HG02981 (cell line): Measurements from ENCODE around the gene SF3B3.
"Not testable (repeated sequence)": the region's sequence is repeated elsewhere in the genome, so short reads cannot be mapped to it uniquely, and the experiment has no call there.

Experiments used
- ATAC-seq: cut with Tn5 transposase; IDR thresholded peaks from one replicate; pipeline ENCODE4 v1.9.1; 2021; ENCODE audit warnings: mild to moderate bottlenecking, moderate library complexity; ENCODE audit not compliant: unreplicated experiment

Gene SF3B3

DNA sequence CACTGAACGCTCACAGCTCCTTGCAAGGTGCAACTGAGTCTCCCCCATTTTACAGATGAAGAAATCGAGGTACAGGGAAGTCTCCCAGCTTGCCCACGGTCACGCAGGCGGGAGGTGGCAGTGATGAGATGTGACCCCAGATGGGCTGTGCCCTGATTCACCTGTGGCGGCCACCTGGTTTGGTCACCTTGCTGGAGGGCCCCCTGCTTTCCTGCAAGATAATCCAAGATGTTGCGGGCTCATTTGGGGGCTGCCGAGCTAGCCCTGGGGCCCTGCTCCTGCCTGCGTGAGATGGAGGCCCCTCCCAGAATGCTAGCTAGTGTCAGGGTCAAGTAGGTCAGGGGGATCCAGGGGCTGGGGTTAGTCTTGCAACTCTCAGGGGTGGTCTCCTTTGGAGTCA lies 63.1 kb downstream of the SF3B3 start:
- ATAC-seq, result no peak

DNA sequence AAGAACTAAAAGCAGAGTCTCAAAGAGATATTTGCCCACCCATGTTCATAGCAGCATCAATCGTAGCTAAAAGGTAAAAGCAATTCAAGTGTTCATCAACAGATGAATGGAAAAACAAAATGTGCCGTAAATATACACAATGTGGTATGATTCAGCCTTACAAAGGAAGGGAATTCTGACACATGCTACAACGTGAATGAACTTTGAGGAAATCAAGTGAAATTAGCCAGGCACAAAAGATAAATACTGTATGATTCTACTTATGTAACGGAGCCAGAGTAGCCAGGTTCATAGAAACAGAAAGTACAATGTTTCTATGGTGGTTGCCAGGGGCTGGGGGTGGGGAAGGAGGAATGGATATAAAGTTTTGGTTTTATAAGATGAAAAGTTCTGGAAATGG lies 64.9 kb downstream of the SF3B3 start:
- ATAC-seq, result no peak

DNA sequence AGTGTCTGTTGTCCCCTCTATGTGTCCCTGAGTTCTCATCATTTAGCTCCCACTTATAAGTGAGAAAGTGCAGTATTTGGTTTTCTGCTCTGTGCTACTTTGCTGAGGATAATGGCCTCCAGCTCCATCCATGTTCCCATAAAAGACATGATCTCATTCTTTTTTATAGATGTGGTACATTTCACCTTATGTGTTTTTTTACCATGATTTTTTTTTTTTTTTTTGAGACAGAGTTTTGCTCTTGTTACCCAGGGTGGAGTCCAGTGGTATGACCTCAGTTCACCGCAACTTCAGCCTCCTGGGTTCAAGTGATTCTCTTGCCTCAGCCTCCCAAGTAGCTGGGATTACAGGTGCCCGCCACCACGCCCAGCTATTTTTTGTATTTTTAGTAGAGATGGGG lies 65.8 kb downstream of the SF3B3 start:
- ATAC-seq, result not testable (repeated sequence)

DNA sequence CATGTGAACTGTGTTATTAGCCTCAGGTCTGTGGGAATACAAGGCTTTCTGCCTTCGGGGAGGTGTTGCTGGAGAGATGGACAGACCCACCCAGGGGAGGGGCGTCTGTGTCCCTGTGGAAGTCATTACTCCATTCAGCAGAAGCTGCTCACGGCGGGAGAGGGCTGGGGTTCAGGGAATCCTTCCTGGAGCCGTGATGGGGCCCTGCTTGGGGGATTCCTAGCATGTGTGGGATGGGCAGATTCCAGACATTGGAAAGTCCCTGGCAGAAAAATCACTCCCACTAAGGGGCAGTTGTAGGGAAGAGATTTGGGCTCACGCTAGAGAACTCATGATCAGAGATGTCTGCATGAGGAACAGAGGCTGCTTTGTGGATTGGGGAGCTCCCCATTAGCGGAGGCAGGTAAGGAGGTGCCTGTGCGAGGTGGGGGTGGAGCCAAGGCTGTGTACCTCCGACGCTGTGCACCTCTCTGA lies 66.4 kb downstream of the SF3B3 start:
- no peak for ATAC-seq

DNA sequence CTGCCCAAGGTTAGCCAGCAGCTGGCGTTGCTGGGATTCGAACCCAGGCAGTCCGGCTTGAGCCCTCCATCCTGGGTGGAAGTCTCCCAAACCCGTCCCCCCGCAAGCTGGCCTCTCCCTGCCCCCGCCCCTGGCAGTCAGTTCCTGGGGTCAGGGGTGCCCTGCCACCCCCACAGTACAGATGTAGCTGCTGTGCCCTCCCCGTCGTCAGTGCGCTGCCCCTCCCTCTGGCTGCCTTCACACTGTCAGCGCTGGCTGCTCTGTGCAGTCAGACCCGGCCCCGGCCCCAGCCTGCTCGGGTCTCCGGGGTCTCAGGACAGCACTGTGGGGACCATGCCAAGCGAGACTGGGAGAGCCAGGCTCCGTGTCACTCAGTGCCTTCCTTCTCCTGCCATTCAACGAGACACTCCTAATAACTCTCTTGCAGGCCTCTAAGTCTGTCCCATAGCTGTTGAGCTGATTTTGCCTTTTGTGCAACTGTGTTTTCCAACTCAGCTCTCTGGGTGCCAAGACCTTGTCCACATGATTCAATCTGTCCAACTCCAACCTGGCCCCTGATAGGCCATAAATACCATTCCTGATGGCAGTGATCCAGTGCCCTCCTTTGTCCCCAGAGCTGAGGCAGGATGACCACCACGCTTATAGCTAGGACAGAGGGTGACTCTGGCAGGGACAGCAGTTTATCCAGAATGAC lies 67.3 kb downstream of the SF3B3 start:
- ATAC-seq, result no peak

DNA sequence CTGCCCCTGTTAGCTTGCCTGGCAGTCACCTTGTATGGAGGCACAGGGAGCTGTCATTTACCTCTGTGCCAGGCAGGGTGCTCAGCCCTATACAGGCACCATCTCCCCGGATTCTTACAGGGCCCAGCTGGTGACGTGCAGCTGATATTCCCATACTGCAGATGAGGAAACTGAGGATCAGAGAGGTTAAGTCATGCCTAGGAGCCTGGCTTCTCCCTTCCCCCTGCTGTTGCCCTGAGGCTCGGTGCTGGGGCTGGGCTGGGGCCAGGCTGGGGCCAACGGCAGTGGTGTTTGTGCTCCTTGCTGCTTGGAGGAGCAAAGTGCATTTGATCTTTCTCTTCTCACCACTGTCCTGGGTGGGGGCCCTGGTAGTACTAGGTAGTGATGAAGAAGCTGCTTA lies 68.0 kb downstream of the SF3B3 start:
- no peak for ATAC-seq

DNA sequence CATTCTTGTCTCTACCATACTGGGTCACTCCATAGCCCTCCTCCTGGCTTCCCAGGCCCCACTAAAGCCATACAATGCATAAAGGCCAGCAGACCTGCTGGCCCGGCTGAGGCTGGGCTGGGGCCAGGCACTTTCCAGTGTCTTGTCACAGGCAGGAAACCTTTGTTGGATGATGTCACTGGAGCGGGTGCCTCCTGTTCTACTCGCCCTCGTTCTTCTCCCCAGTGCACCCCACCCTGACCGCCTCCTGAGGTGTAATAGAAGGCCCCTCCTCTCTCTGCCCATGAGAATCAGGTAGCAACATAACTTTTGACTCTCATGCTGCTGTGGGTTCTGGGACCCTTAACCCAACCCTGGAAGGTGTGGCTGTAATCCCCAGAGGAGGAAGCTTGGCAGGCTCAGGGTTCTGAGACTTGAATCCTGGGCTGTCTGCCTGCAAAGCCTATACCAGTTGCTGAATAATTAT lies 68.5 kb downstream of the SF3B3 start:
- ATAC-seq, result no peak

DNA sequence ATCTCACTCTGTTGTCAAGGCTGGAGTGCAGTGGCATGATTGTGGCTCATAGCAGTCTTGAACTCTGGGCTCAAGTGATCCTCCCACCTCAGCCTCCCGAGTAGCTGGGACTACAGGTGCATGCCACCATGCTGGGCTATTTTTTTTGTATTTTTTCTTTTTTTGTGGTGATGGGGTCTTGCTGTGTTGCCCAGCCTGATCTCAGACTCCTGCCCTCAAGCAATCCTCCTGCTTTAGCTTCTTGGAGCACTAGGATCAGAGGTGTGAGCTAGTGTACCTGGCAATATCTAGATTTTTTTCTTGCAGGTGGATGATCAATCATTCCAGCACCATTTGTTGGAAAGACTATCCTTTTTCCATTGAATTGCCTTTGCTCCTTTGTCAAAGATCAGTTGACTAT lies 69.9 kb downstream of the SF3B3 start:
- no peak for ATAC-seq

DNA sequence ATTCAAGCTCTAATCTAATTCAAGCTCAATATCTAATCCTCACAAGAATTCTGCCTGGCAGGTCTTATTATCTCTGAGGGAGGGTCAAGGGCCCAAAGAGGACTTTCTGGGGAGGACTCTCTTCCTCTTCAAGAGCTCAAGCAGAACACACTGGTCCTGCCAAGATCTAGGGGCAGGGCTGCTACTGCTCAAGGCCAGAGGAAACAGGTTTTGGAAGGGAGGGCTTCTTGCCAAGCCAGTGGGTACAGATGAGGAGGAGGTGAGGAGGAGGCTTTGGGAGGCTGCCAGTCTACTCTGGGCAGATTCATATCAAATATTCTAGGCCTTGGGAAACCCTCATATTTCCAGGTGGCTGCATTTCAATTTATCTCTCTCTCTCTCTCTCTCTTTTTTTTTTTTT lies 71.0 kb downstream of the SF3B3 start:
- no peak for ATAC-seq

DNA sequence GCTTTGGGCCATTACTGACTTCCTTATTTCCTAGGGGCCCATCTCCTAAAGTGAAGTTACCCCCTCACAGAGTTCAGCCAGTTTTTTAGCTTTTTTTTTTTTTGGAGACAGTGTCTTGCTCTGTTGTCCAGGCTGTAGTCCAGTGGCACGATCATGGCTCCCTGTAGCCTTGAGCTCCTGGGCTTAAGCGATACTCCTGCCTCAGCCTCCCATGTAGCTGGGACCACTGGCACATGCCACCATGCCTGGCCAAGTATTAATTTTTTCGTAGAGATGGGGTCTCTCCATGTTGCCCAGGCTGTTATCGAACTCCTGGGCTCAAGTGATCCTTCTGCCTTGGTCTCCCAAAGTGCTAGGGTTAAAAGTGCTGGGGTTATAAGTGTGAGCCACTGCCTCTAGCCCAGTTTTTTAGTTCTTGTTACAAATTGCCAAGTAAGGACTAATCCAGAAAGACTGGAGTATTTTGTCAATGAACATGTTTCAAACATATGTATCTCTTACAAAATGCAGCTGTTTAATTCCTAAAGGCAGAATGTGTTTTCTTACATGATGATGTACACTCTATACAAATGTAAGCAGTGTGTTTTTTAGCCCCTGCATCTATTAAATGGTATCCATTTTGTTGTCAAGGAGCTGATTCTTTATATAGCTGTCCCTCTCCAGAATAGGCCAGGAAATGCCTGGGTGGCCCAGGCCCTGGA lies 73.7 kb downstream of the SF3B3 start:
- ATAC-seq, result no peak

DNA sequence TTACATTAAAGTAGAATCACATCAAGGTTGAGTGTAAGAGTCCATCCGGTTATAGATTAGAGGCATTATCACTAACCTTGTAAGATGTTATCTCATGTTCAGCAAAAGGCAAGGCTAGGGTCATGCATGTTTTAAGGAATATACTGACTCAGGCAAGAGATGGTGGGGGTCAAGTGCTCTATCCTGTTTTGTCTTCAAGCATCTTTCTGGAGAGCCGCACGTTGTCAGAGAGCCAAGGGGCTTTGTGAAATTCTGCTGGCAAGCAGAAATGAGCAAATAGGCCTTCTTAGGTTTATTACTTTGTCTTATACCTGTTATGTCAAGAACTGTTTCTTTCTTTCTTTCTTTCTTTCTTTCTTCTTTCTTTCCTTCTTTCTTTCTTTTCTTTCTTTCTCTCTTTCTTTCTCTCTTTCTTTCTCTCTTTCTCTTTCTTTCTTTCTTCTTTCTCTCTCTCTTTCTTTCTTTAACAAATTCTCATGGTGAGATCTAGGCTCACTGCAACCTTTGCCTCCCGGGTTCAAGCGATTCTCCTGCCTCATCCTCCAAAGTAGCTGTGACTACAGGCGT lies 75.4 kb downstream of the SF3B3 start:
- ATAC-seq, result no peak

DNA sequence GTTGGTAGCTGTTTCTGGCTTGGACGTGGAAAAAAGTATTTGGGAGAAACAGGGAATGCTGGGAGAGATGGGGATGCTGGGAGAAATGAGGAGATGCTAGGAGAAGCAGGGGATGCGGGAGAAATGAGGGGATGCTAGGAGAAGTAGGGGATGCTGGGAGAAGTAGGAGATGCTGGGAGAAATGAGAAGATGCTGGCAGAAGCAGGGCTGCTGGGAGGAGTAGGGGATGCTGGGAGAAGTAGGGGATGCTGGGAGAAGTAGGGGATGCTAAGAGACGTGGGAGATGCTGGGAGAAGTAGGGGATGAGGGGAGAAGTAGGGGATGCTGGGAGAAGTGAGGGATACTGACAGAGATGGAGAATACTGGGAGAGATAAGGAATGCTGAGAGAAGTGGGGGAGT lies 77.1 kb downstream of the SF3B3 start:
- ATAC-seq, result no peak

DNA sequence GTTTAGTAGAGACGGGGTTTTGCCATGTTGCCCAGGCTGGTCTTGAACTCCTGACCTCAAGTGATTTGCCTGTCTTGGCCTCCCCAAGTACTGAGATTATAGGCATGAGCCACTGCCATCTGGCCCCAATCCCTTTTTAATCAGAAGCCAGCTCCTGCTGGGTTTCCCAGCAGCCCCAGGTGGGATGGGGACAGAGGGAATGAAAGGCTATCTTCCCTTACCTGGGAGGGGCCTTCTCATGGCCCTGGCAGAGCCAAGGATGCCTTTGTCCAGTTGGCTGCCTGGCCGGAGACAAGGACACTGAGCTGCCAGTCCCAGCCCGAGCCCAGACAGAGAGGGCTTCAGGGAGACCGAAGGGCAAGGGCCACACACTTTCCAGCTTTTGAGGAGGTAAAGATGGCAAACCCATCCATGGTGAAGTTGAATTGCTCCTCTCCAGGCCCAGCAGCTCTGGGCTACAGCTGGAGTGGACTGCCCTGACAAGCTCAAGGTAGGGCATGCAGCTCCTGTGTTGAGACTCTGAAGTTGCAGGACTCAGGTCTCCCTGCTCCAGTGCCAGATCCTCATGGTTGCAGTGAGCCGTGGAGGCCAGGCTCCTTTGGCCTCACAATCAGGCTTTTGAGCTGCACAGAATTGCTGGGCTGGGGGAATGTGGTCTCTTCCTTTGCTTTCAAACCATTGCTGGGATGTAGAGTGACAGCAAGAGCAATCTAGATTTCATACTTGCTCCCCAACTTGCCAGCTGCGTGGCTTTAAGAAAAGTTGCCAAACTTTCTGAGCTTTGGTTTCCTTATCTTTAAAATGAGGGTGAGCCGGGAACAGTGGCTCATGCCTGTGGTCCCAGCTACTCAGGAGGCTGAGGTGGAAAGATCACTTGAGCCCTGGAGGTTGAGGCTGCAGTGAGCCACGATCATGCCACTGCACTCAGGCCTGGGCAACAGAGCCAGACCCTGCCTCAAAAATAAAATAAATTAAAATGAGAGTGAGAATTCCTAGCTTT lies 78.3 kb downstream of the SF3B3 start:
- no peak for ATAC-seq

DNA sequence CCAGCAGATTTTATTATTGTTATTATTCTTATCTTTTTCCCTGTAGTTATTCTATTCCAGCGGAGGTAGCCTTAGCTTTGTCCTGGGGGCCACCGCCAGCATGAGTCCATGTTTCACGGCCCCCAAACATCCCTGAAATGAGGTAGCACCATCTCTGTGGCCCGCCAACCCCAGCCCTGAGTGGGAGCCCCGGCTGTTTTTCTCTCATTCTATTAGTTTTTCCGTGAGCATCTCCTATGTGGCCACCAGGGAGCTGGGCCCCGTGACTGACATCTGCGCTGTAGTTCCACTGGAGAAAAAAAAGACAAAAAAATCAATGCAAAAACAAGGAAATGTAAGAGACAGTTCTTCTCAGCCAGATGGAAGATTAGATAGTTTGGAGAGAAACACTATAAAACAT lies 79.2 kb downstream of the SF3B3 start:
- no peak for ATAC-seq

DNA sequence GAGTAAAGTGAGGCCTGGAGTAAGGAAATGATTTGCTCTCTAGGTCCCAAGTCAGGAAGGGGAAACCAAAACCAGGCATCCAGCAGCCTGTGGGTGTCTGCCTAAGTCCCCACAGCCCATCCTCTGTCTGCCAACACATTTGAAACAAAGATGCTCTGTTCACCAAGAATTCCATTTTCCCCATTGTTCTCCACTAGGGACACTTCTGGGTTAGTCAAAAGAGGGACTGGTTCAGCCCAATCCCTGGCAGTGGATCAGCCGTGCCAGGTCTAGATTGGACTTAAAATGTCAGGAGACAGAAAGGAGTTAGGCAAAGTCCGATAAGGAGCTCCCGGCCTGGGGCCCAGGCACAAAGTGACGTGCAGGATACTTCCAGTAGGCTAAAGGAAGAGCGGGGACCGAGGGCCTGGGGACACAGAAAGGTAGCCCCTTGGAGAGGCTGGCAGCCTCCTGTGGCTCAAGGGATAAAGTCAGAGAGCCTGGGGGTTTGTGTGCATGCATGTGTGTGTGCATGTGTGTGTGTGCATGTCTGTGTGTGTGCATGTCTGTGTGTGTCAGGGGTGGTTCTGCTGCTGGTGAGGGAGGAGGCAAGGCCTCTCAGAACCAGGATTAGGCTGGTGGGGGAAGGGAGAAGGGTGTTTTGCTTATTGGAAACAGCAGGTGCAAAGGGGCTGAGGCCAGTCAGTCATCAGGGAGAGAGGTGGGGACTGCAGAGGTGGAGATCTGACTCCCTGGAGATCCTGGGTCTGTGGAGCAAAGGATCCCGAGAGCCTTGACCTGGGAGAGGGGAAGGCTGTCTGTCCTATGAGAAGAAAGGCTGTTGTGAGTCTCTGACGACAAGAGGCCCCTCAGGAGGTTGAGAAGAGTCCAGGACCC lies 81.0 kb downstream of the SF3B3 start:
- no peak for ATAC-seq

DNA sequence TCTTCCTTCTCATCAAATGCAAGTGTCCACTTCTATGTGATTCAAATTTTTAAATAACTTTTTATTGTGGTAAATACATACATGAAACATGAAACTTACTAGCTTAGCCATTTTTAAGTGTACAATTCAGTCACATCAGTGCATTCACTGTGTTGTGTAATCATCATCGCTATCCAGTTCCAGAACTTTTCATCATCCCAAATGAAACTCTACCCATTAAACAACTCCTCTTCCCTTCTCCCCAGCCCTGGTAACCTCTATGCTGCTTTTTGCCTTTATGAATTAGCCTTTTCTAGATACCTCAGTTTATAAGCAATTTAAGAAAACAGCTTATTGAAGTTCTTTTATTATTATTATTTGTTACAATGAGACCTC lies 81.7 kb downstream of the SF3B3 start:
- ATAC-seq, result no peak

DNA sequence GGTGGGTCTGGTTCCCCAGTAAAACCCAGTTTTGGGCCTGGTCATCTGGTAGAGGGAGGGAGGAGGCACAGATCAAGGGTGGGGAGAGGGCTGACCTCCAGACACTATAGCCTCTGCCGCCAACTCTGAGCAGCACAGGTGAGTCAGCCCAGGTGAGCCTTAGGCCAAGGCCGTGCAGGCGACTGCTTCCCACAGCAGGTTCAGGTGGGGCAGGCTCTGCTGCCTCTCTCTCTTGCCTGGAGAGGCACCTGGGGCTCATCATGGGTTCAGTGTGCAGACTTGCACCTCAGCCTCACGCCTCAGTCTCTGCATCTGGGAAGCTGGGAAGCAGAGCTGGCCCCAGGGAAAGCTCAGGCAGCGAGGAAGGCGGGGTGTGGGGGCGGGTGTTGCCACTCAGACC lies 84.9 kb downstream of the SF3B3 start:
- no peak for ATAC-seq

DNA sequence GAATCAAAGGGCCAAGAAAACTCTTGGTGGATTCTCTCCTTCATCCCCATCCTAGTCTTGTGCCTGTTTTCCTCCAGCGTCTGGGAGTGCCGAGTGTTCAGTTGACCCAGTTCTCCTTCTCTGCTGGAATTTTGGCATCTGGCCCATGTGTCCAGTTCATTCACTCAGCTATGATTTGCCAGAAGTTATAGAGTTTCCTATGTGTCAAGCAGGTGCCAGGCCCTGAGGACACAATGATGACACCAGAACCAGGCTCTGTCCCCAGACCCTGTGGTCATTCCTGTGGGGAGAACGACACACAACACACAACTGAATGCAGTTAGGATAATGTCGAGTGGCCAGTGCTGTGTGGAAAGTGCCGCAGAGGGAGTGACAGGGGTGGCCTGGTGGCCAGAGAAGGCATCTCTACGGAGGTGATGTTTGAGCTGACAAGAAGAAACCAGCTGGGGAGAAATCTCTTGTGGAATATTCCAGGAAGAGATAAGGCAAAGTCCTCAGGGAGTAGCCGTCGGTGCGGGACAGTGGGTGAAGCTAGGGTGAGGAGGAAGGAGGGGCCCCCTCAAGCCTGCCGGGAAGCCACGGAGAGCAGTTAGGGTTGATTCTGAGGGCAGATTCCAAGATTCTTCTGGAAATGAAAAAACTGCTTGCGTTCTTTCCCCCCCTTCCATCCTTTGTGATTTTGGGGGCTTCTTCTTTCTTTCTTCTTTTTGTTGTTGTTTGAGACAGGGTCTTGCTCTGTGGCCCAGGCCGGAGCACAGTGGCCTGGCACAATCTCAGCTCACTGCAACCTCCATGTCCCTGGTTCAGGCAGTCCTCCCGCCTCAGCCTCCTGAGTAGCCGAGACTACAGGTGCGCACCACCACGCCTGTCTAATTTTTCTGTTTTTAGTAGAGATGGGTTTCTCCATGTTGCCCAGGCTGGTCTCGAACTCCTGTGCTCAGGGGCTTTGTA lies 86.9 kb downstream of the SF3B3 start:
- no peak for ATAC-seq

DNA sequence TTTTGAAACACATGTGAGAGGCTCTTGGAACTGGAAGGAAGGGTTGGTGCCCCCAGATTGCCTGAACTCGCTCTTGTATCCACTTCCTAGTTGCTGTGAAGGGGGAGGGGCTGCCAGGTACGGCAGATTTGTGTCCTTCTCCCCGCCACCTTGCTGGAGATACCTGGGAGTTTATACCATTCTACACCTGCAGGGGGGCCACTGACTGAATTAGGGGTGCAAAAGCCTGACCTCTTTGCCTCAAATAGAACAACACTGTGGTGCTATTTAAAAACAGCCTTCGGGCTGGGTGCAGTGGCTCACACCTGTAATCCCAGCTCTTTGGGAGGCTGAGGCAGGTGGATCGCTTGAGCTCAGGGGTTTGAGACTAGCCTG lies 87.6 kb downstream of the SF3B3 start:
- ATAC-seq, result no peak
